Renal cortical epithelial cell (primary cell): ENCODE measurements around the gene LCN9. TPM values are rescaled to one million over a fixed set of nuclear protein-coding genes. Genes with fewer than 3 reads are reported as not detected.
A peak's percentile ranks its signal among the peaks of the same experiment; 100 is the strongest.

Experiments
- DNase-seq: peaks from one replicate; pipeline ENCODE4 v3.0.0-alpha.2; 2011; ENCODE audit warnings: low read depth
- total RNA-seq: library from RNA; depleted of rRNA; stranded (reverse); fragments of >200 nt; gene quantifications from 2 replicates; pipeline ENCODE4 v1.2.3, GENCODE V29; 2014

Gene LCN9
- total RNA-seq, 1 donor from 2014 or later: not detected

DNA sequence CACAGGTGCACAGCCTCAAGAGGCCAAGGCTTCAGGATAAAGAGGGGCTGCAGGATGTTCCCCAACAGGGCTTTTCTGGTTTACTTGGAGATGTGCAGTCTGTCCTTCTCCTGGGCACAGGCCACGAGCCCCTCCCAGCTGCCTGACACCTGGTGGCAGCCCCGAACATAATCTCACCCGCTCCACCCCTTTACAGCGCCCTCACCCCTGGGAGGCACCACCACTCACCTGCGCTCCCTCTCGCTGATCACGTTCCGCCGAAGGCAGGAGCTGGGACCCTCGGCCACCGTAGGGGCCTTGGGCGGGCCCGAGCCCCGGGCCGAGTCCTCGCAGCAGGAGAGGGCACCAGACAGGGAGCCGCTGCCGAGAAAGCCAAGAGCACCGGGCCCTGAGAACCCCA, 35.7 kb downstream of the LCN9 start:
- no peak for DNase-seq

DNA sequence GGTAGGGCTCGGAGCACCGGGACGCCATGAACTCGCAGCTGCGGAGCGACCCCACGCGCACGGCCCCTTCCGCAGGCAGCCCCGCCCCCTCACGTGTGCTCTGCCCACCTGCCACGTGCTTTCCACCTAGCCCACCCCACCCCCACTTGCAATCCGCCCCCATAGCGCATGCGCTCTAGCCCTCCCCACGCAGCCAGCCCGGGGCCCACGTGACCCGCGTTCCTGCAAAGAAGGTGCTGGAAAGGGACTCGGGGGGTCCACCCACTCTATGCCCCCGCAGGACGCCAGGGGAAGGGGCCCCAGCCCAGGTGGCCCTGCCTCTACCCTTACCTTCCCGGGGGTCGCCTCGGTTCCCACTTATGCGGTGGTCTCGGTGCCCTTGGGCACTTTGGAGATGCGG, 36.3 kb downstream of the LCN9 start, which contains the start of gene SOHLH1:
Gene SOHLH1, minus strand, starts transcription at position 42 of the 400 bp plus-strand sequence. Its CDS starts 14 bp downstream, at position 28.
- no peak for DNase-seq

DNA sequence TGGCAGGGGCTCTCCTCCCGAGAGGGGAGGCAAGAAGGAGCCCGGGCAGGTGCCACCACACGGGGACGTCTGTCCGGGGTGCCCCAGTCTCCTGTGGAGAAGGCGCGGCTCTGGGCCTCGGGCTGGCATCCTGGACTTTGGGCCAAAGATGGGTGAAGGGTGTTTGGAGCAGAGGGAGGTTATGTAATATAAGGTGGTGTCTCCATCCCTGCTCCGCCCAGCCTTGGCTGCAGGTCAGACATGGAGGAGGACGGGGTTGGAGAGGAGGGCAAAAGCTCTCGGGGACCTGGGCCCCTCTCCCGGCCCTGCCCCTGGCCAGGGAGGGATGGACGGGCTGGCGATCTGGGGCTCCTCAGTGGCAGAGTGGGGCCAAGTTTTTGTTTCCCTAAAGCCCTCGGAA, 37.4 kb downstream of the LCN9 start:
- no peak for DNase-seq

DNA sequence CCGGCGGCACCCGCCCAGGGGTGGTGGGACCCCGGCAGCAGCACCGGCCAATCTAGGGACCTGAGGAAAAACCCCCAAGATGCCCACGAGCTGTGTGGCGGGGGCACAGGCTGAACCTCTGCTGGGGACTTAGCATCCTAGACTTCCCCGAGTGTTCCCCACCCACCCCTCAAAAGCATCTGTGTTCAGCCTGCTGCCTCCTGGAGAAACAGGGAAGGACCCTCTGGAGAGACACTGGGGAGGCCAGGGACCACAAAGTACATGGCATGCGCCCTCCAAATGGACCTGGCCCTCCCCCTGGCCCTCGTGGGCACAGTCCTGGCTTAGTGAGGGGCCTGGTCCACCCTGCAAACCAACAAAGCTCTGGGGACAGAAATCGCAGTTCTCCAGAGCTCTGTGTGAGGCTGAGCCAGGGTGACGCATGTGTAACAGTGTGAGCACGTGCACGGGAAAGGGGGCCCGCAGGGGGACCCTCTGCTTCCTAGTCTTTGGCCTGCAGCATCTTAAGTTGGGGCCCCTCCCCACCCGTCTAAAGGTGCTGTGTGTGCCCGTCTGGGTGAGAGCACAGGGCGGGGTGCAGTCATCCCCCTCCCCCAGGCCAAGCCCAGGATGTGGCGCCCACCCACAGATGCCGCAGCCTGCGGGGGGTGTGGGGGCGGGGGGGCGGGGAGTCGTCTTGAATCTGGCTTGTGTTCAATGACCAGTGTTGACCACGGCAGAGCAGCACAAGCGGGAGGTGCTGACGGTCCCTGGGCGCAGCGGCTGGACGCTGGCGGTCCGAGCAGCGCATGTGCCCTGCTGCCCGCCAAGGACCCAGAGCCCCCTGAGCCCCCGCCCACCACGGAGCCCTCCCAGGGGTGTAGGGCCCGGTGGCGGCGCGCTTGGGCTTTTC, 38.2 kb downstream of the LCN9 start:
- no peak for DNase-seq

DNA sequence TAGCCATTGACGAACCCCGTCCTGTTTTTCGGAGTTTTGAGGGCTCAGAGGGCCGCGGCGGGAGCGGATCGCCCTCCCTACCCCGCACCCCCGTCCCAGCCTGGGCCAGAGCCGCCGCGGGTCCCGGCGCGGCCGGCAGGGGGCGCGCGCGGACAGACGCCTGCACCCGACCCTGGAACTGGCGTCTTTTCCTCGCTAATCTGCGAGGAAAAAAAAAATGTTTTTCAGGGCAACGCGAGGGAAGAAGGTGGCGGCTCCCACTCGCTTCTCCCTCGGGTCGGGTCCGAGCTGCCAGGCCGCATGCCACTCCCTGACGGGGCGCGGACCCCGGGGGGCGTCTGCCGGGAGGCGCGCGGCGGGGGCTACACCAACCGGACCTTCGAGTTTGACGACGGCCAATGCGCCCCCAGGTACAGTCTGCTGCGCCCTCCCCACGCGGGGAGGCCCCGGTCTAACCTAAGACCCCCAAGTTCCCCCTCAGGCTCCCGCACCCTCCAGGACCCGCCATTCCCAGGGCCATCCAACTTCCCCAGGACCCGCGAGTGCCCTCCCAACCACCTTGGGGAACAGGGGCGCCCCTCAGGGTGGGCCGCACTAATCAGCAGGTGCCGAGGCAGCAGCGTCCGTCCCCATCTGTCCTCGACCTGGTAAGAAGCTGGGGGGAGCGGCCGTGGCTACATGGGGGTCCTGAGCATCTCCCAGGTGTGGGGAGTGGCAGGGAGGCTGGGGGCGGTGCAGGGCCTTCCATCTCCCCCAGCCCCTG, 39.0 kb downstream of the LCN9 start, which contains the start of gene KCNT1:
Gene KCNT1, plus strand, starts transcription at position 227 of the 763 bp plus-strand sequence. Its CDS starts 74 bp downstream, at position 301.
- DNase-seq: peak; percentile 2

DNA sequence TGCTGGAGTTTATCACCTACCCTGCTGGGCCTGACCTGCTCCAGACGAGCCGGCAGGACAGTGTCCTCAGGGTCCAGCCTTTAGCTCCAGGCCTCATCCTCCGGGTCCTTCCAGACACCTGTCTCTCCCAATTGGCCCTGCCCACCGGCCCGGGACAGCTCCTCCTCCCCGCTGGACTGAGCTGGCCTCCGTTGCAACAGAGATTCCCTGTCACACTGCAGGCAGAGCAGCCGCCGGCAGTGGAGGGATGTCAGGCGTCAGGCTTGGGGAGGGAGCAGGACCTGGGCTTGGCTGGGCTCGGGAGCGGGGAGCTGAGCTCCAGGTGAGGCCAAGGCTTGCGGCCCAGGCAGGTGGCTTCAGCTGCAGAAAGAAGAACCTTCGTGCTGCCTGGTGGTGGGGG, 40.6 kb downstream of the LCN9 start:
- no peak for DNase-seq

DNA sequence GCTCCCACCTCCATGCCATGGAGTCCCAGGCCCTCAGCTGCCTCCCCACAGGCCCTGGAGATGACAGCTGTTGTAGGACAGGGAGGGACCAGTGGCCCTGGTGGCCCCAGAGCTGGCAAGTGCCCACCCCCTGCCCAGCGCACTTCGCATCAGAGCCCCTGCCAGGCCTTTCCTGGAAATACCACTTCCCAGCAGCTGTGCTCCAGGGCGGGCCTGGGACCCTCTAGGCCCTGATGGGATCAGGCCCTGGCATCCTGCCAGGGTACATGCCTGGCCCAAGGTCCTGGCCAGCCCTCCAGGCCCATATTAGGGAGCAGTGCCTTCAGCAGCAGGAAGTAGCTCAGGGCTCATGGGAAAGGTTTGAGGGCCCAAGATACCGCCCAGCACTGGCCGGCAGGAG, 41.4 kb downstream of the LCN9 start:
- DNase-seq: no peak

DNA sequence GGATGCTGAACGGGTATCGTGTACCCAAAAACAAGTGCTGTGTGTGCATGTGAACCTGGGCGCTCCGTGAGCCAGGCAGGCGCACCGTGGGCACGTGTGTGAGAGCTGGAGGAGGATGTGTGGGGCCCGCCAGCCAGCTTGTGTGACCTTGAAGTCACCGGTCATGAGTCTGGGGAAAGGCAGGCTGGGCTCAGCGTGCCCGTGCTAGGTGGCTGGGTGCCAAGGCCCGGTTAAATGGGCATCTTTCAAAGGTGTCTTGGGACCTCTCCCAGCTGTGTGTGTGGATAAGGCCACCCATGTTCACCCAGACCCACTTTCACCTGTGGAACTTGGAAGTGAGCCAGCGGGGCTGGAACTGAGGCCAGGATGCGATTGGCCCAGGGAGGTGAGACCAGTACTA, 42.3 kb downstream of the LCN9 start:
- DNase-seq: no peak

DNA sequence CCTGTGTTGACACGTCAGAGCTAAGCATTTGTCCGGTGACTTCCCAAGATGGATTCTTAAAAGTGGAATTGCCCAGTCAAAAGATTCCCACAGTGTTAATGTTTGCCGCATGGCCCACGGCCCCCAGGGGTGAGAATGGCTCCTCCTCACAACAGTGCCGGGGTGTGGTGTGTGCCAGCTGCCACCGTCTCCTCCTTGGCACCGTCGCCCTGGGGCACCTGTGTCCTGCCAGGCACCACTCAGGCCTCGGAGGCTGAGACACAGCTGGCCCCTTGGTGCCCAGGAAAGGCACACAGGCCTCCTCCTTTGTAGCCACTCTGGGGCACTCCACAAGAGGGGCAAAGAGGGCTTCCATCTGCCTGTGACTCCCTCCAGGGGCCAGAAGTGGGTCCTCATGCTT, 43.2 kb downstream of the LCN9 start:
- DNase-seq: no peak

DNA sequence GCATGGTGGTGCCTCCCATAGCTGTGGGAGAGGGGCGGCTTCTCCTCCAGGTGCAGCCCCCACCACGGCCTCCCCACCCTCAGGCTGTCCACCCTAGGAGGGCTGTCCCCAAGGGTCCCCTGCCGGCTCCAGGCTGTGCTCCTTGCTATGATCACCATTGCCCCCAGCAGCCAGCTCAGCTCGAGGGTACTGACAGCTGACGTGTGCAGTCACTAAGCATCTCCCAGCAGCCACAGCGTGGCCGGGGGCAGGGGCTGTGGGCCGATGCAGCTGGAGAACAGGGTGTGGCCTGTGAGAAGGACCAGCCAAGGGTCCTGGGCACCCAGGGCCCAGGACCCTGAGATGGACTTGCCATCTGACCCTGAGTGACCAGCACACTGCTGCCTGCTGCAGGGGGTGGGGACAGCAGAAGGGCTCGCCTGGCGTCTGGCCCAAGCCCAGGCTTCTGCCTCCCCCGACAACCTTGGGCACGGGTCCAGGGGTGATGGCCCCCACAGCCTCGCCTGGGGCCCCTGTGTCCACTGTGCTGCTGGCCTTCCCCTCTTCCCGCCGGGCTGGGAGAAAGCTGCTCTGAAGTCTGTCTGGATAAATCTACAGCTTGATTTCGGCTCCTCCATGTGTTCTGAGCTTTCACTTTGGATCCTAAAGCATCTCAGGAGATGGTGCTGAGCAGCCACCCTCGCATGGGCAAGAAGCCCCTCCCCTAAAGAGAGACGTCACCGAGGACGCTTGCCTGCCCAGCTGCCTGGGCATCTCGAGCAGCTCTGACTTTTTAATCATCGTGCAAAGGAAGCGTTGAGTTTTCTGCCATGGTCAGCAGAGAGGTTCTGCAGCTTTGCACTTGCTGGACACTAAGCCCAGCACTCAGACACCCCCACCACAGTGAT, 44.4 kb downstream of the LCN9 start:
- DNase-seq: no peak

DNA sequence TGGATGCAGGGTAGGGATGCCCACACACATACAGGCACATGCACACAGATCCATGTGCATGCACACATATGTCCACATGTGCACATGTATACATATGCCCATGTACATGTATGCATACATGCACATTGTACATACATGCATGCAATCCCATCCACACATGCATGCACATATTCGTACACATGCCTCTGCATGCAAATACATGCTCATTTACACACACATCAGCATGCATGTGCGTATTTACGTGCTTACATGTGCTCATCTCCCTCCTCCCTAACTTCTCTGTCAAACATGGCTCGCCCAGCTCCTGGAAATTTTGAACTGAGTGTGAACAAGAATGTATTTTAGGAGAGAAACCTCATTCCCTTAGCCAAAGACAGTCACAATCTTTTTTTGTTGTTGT, 45.1 kb downstream of the LCN9 start:
- no peak for DNase-seq

DNA sequence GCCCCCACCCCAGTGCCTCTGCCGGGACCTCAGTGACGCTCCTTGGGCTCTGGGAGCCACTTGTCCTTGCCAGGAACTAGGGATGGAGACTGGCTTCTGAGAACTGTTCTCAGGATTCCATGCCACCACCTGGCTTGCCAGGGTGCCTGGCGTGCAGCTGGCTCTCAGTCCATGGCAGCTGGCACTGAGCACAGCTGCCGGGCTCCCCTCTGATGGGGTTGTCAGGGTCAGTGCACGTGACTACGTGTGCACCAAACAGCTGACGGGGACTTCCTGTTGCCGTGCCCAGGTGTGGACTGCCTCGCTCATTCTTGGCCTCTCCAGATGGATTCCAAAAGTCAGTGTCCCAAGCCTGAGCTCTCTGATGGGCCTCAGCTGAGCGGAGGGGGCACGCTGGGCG, 48.3 kb downstream of the LCN9 start:
- DNase-seq: no peak

DNA sequence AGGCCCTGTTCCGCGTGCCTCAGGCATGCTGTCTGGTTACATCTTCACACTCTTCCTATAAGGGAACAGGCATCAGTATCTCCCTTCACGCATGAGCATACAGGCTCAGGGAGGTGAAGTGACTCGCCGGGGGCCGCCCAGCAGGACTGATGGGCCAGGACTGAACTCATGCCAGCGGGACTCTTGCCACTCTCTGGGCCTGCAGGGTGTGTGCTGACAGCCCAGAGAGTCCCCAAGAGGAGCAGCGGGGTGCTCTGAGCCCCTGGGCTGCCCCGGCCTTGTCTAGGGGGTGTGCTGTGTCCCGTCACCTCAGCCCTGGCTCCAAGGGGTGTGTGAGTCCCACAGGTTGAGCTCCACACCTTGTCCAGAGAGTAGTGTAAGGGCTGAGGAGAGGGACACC, 48.8 kb downstream of the LCN9 start:
- DNase-seq: no peak

DNA sequence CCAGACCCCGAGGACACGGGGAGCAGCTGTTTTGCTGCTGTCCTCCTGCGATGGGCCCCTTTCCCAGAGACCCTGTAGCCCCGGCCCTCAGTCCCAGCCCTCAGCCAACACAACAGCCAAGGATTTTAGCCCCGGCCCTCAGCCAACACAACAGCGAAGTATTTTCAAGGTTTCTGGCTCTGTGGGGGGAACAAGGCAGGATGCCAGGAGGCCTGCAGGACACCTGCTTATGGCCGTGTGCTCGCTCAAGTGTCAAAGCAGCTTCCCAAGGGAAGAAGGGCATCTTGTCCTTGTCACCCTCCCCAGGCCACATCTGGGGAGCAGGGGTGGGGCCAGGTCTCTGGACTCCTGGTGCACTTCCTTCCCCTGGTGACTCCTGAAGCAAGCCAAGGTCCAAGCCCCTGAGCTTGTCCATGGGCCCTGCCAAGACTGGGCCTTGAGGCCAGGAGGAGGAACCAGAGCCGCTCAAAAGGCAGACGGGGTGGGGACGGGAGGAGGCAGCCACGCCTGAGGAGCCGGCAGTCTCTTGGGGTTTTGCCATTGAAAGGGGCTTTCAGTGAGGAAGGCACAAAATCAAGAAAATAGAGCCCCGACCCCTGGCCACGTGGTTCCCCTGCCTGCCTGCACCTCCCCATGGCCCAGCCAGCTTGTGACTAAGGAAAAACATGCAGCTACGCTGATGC, 49.6 kb downstream of the LCN9 start:
- DNase-seq: no peak

DNA sequence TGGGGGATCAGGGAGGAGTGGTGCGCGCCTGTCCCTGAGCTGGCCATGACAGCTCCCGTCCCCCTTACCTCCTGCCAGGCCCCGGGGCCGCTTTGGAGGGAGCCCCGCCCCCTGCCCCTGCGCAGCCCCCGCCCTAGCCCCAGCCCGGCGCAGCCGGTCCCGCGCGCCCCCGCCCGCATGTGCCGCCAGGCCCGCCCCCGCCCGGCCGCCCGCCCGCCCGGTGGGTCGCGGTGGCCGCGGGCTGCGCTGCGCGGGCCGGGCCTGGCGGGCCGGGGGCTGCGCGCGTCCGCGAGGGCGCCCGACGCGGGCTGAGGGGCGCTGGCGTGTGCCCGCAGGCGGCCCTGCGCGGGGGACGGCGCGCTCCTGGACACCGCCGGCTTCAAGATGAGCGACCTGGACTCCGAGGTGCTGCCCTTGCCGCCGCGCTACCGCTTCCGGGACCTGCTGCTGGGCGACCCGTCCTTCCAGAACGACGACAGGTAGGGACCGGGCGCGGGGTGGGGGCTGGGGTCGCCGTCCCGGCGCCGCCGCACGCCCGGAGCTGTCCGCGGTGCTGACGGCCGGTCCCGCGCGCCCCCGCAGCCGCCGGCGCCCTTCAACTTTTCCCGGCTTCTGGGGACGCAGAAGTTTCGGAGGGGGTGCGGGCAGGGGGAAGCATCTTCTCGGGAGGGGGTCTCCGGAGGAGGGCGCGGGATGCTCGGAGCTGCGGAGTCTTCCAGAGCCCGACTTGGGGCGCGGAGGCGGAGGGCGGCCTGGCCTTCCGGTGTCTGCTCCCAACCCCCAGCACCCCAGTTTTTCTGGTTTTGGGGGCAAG, 51.3 kb downstream of the LCN9 start:
- no peak for DNase-seq

DNA sequence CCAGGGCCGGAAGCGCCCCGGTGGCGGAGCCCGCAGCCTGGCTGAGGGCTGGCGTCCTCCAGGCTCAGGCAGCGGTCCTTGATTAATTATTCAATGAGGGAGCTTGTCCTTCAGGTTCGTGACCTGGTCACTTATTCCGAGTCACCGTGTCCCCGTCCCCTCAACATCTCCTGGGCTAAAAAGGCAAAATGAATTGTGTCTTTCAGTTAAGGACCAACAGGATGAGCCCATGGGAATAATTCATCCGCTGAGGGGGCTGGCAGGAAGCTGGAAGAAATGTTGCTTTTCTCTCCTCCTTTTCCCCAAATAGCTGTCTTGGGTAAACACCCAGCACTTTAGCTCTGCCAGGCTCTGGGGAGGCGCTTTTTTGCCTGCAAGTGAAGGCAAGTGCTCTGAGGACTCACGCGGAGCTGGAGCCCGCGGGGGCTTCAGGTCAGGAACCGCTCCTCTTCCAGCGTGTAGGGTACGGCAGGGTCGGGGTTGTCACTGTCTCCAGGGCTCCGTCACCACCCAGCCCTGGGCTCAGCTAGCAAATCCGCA, 52.0 kb downstream of the LCN9 start:
- no peak for DNase-seq

DNA sequence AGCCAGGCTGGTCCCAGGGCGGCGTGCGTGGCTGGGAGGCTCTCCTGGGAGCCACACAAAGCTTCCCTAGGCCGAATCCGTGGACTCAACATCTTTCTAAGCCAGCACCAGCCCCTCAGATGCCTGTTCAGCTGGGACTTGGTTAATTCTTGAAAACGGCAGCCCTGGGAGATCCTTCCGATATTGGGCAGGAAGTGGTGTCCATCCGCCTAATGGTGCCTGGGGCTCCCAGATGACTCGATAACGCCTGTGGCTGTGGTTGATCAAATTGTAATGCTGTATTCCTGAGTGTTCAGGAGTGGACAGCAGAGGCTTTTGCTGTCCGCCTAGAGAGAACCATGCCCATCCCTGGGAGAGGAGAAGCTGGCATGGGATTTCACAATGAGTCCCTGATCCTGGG, 52.9 kb downstream of the LCN9 start:
- no peak for DNase-seq
